Gastrocnemius medialis (tissue), 4 donors: ENCODE measurements around the gene CEP78. TPM values are rescaled to one million over a fixed set of nuclear protein-coding genes. Genes with fewer than 3 reads are reported as not detected.

Experiments used
- ATAC-seq, 2 donors: fragments of 150-250 bp; one replicate each; pipeline ENCODE4 v1.9.1; 2016
- DNase-seq, 2 donors: peaks; one replicate each; pipeline ENCODE4 v3.0.0-alpha.2; 2019
- H3K27ac ChIP-seq, 4 donors: fragments of 200-600 bp; sonication (generic); 1 replicate in 1 of 4; 2 replicates in 3 of 4; pipeline ENCODE4 v1.5.1; 2016 to 2018; ENCODE audit warnings: mild to moderate bottlenecking in 2 of 4, moderate library complexity in 1 of 4
- H3K27me3 ChIP-seq, 3 donors: fragments of 200-600 bp; sonication (generic) in 2 of 3; 1 replicate in 1 of 3; 2 replicates in 2 of 3; pipeline versions ENCODE4 v1.5.1 to v1.6.0; 2016 to 2019; ENCODE audit warnings: mild to moderate bottlenecking in 1 of 3, moderate library complexity in 1 of 3
- H3K36me3 ChIP-seq, 2 donors: fragments of 200-600 bp; sonication (generic) in 1 of 2; one replicate each; pipeline ENCODE4 v1.5.1; 2017 to 2018
- H3K4me1 ChIP-seq, 2 donors: fragments of 200-600 bp; sonication (generic) in 1 of 2; one replicate each; pipeline ENCODE4 v1.5.1; 2016 to 2017; ENCODE audit warnings: mild to moderate bottlenecking in 2 of 2
- H3K4me3 ChIP-seq, 4 donors: fragments of 200-600 bp; sonication (generic) in 3 of 4; 1 replicate in 1 of 4; 2 replicates in 3 of 4; pipeline ENCODE4 v1.5.1; 2016 to 2019; ENCODE audit warnings: mild to moderate bottlenecking in 2 of 4
- H3K9me3 ChIP-seq, 3 donors: fragments of 200-600 bp; sonication (generic) in 2 of 3; 1 replicate in 1 of 3; 2 replicates in 2 of 3; pipeline ENCODE4 v1.5.1; 2016 to 2019
- POLR2A ChIP-seq, 2 donors: fragments of 450-650 bp; IDR thresholded peaks; one replicate each; pipeline ENCODE4 v1.6.1; 2017; ENCODE audit warnings: antibody characterized with exemption in 2 of 2, mild to moderate bottlenecking in 2 of 2, moderate library complexity in 2 of 2
- in situ Hi-C, 4 donors: fragments of 200-750 bp; cut with MboI; loops; one replicate each; pipeline versions ENCODE4 v1.15.0 to v1.8.0; 2017; ENCODE audit warnings: low sequenced_read_pairs in 4 of 4
- intact Hi-C: fragments of 100-400 bp; cut with DNase I; formaldehyde crosslinking; loops from one replicate; pipeline ENCODE4 v1.15.1; 2023; ENCODE audit warnings: low total_unique reads
- total RNA-seq, 4 donors: library from RNA; depleted of rRNA; stranded (reverse); fragments of >200 nt; gene quantifications; one replicate each; pipeline versions ENCODE4 v1.1.0 to v1.2.3, GENCODE V29; 2016
- TF ChIP-seq, protein P1 (sequence below), 5 experiments: fragments of 450-650 bp in 3 of 5; fragments of 200-600 bp in 2 of 5; sonication (generic) in 2 of 5; IDR thresholded peaks in 4 of 5; conservative IDR thresholded peaks in 1 of 5; 1 replicate in 4 of 5; 2 replicates in 1 of 5; pipeline ENCODE4 v1.5.1; 2016 to 2019; ENCODE audit warnings: antibody characterized with exemption in 5 of 5, mild to moderate bottlenecking in 3 of 5, moderate library complexity in 3 of 5

The CEP78 gene
- total RNA-seq, 4 donors from 2014 or later = 2.1 to 2.8 (median 2.5) TPM

DNA sequence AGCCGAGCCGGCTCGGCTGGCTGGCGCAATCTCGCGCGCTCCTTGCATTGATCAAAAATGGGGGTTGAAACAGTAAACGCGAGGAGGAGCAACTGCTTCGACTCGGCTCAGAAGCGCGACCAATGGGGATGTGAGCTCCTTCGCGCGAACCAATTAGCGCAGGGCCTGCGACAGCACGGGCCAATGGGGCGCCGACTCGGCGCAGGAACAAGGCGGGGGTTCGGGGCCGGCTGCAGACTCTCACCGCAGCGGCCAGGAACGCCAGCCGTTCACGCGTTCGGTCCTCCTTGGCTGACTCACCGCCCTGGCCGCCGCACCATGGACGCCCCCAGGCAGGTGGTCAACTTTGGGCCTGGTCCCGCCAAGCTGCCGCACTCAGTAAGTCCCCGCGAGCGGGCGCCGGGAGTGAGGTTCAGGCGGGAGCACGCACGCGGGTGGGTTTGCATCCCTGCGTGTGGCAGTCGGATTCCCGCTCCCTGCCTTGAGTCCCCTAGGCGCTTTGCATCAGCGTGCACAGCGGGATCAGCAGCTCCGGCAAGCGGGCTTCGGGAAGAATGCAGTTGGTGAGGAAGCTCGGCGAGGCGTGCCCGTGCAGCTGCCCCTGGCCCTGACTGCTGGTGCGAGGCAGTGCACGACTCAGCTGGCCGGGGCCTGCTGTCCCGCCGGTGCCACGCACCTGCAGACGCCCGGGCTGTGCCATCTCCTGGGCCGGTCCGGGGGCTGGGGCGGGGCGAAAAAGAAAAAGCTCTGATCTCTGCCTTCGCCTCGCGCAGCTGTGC is 61.2 kb downstream of the CEP78 start, which contains the start of gene PSAT1:
Gene PSAT1 (plus strand): TSS at position 233 of the 779 bp plus-strand sequence. CDS start 86 bp downstream, at position 319.
- Histone ChIP-seq H3K4me3 (peak within 1 kb of the TSS; percentile 42 to 64 (median 50)), H3K27ac (no peak within 1 kb of the TSS), H3K4me1 (peaks cover 12 to 14% of the 10 kb centered on the region in 2 donors), H3K27me3 (peaks cover 37 to 44% (median 44%) of the 10 kb centered on the region in 3 donors), H3K36me3 (no peaks in the 10 kb centered on the region), H3K9me3 (no peaks in the 10 kb centered on the region)
- in situ Hi-C loops (no loop called here), intact Hi-C loops (no loop called here)
- TF ChIP-seq, protein P1, sequence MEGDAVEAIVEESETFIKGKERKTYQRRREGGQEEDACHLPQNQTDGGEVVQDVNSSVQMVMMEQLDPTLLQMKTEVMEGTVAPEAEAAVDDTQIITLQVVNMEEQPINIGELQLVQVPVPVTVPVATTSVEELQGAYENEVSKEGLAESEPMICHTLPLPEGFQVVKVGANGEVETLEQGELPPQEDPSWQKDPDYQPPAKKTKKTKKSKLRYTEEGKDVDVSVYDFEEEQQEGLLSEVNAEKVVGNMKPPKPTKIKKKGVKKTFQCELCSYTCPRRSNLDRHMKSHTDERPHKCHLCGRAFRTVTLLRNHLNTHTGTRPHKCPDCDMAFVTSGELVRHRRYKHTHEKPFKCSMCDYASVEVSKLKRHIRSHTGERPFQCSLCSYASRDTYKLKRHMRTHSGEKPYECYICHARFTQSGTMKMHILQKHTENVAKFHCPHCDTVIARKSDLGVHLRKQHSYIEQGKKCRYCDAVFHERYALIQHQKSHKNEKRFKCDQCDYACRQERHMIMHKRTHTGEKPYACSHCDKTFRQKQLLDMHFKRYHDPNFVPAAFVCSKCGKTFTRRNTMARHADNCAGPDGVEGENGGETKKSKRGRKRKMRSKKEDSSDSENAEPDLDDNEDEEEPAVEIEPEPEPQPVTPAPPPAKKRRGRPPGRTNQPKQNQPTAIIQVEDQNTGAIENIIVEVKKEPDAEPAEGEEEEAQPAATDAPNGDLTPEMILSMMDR (IDR thresholded peaks at IDR 0.05 in 4 of 5, conservative IDR thresholded peaks at IDR 0.05 in 1 of 5) = no peak
- no peak for TF ChIP-seq POLR2A (IDR thresholded peaks at IDR 0.05)
- ATAC-seq (peak; percentile 53 to 54), DNase-seq (peak; percentile 24 to 35)

DNA sequence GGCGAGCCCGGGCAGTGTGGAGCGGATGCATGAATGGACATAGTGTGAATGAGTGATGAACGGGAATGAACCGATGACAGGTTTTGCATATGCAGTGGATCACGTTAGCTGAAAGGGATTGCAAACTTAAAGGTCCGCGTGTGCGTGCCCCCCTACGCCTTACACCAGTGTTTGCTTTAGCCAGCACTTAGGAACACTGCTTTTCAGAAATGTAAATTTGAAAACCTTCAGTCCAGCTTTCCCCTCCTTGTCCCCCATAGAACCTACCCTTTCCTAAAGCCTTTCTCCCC is 61.7 kb downstream of the CEP78 start:
- no peaks in the 10 kb centered on the region for H3K9me3 ChIP-seq
- DNase-seq (no peak), ATAC-seq (no peak)
- in situ Hi-C loops = no loop called here
- intact Hi-C loops = no loop called here
- H3K27me3 ChIP-seq = peaks cover 37 to 44% (median 44%) of the 10 kb centered on the region in 3 donors
- H3K4me1 ChIP-seq = peaks cover 12 to 14% of the 10 kb centered on the region in 2 donors
- peak overlapping the region; percentile 42 to 64 (median 50) for H3K4me3 ChIP-seq
- no peak overlapping the region for H3K27ac ChIP-seq
- TF ChIP-seq POLR2A (IDR thresholded peaks at IDR 0.05) = no peak
- H3K36me3 ChIP-seq = no peaks in the 10 kb centered on the region

DNA sequence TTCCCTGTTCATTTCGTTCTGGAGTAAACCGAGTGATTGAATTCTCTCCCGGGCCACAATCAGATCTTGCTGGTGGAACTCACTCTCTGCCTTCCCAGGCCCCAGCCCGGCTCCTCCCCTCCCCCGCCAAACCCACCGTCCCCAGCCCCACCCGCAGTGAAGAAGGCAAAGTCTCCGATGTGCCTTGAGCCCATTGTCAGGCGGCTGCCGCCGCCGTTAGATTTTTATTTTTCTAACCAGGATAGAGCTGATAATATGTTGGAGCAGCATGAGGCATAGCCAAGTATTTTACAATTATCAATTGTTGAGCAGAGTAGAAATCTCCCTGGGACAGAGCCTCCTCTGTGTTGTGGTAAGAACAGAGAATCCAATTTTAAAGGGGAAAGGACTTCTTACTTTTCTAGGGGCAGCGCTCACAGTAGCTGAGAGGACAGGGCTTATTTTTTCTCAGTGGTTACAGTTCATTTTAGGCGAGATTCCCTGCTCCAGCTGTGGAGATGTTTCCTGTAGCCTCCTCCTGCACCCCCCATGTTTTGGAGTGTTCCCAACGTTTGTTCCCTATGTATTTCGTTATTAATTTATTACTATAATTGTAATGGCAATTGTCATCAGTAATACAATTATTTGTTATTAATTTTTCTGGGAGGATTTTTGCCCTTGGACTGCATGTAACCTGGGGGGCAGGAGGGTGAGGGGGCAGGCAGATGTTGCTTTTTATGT is 62.3 kb downstream of the CEP78 start:
- Histone ChIP-seq H3K4me3 (peak overlapping the region; percentile 42 to 64 (median 50)), H3K27ac (no peak overlapping the region), H3K9me3 (no peaks in the 10 kb centered on the region), H3K4me1 (peaks cover 12 to 14% of the 10 kb centered on the region in 2 donors), H3K27me3 (peaks cover 37 to 44% (median 44%) of the 10 kb centered on the region in 3 donors), H3K36me3 (no peaks in the 10 kb centered on the region)
- DNase-seq = no peak
- ATAC-seq = no peak
- in situ Hi-C loops (no loop called here), intact Hi-C loops (no loop called here)
- TF ChIP-seq, protein P1 (IDR thresholded peaks at IDR 0.05 in 4 of 5, conservative IDR thresholded peaks at IDR 0.05 in 1 of 5) = no peak
- no peak for TF ChIP-seq POLR2A (IDR thresholded peaks at IDR 0.05)

DNA sequence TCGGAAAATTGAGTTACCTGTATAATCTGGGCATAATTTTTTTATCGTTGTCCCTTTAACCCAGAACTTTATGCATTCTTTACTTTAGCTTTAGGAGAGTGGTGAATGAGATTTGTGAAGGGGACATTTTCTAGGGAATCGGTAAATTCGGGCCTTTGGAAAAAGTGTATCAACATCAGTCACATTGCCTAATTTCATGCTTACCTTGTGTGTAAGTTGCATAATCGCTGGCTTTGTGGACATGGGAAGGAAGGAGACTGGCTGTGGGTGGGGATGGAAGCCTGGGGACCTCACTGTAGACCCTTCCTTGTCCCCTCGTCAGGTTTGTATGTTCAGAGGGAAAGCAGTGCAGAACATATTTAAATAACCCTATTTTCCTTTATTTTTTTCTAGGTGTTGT is 64.3 kb downstream of the CEP78 start:
- intact Hi-C loops = no loop called here

More for the DNA sequence above, 64.3 kb downstream of the CEP78 start:
- Histone ChIP-seq H3K9me3 (no peaks in the 10 kb centered on the region), H3K4me3 (no peak overlapping the region), H3K27ac (no peak overlapping the region), H3K4me1 (peaks cover 12 to 14% of the 10 kb centered on the region in 2 donors), H3K36me3 (no peaks in the 10 kb centered on the region), H3K27me3 (peaks cover 37 to 44% (median 44%) of the 10 kb centered on the region in 3 donors)
- ATAC-seq (no peak), DNase-seq (no peak)
- TF ChIP-seq POLR2A (IDR thresholded peaks at IDR 0.05) = no peak
- TF ChIP-seq, protein P1 (IDR thresholded peaks at IDR 0.05 in 4 of 5, conservative IDR thresholded peaks at IDR 0.05 in 1 of 5) = no peak
- in situ Hi-C loops = no loop called here
